Liver (tissue), 3 donors: ENCODE data around the gene TRIM32.

Experiments
- ATF3 ChIP-seq: IDR thresholded peaks from 2 replicates; pipeline ENCODE4 v1.6.1; 2016; ENCODE audit warnings: antibody characterized with exemption
- CTCF ChIP-seq: fragments of 150-350 bp; IDR thresholded peaks from 2 replicates; pipeline ENCODE4 v1.5.1; 2017; ENCODE audit warnings: improper control_type of control experiment, low read depth, low read length; ENCODE audit not compliant: missing input control
- FOXA1 ChIP-seq: IDR thresholded peaks from 2 replicates; pipeline ENCODE4 v1.6.1; 2016; ENCODE audit warnings: antibody characterized with exemption
- FOXA2 ChIP-seq: IDR thresholded peaks from 2 replicates; pipeline ENCODE4 v1.6.1; 2016; ENCODE audit warnings: antibody characterized with exemption
- JUND ChIP-seq, 2 donors: IDR thresholded peaks; 2 replicates each; pipeline ENCODE4 v1.6.1; 2016; ENCODE audit warnings: antibody characterized with exemption in 2 of 2
- MAX ChIP-seq: IDR thresholded peaks from 2 replicates; pipeline ENCODE4 v1.6.1; 2016; ENCODE audit warnings: antibody characterized with exemption
- RAD21 ChIP-seq, 2 donors: IDR thresholded peaks; 2 replicates each; pipeline ENCODE4 v1.6.1; 2016; ENCODE audit warnings: antibody characterized with exemption in 2 of 2, mild to moderate bottlenecking in 2 of 2
- REST ChIP-seq: IDR thresholded peaks from 2 replicates; pipeline ENCODE4 v1.6.1; 2016; ENCODE audit warnings: antibody characterized with exemption, mild to moderate bottlenecking
- ZBTB33 ChIP-seq: IDR thresholded peaks from 2 replicates; pipeline ENCODE4 v1.6.1; 2016; ENCODE audit warnings: antibody characterized with exemption
- donor health status: healthy.
- donor health status: healthy.

- TF ChIP-seq CTCF (no peak), RAD21 (IDR thresholded peaks at IDR 0.05) (no peak), JUND (IDR thresholded peaks at IDR 0.05) (no peak), ATF3 (no peak), ZBTB33 (no peak), REST (no peak), MAX (no peak), FOXA1 (no peak), FOXA2 (no peak)
These were observed 1.8 kb downstream of the TRIM32 start for GRCh38 chr9:116688806-116689485.
